Measurements from ENCODE around the gene GCLC.

- no peak for TF ChIP-seq CTCF (IDR thresholded peaks at IDR 0.05; ENCODE audit: low read depth, low read length)
- TF ChIP-seq EZH2phosphoT487 (IDR thresholded peaks at IDR 0.05; ENCODE audit: low read depth) = no peak
Measured at GRCh38 chr6:53594596-53594995, 49.7 kb upstream of the GCLC start.
